Right renal cortex interstitium (tissue), 3 donors: ENCODE measurements around the gene NRXN2. TPM values are rescaled to one million over a fixed set of nuclear protein-coding genes. Genes with fewer than 3 reads are reported as not detected.
"Not testable (repeated sequence)": the region's sequence is repeated elsewhere in the genome, so short reads cannot be mapped to it uniquely, and the experiment has no call there.

Experiments used
- DNase-seq, 3 donors: peaks; one replicate each; pipeline ENCODE4 v3.0.0-alpha.2; 2013; ENCODE audit warnings: low read depth in 3 of 3, low spot score in 2 of 3
- polyA plus RNA-seq, 3 donors: library from polyadenylated mRNA; unstranded; fragments of 120-200 nt; gene quantifications; one replicate each; pipeline ENCODE4 v1.2.1, GENCODE V29; 2013; ENCODE audit not compliant: insufficient read length in 3 of 3

NRXN2 gene
- polyA plus RNA-seq, 3 donors, result 11.7 to 12.1 (median 12.0) TPM

GRCh38 chr11:64681171-64681570 is 41.8 kb downstream of the NRXN2 start:
- DNase-seq, result no peak

- no peak for DNase-seq
Measured at GRCh38 chr11:64679846-64680245, 43.2 kb downstream of the NRXN2 start.

- no peak for DNase-seq
Measured at GRCh38 chr11:64677441-64678023, 45.5 kb downstream of the NRXN2 start.

GRCh38 chr11:64676261-64676615 is 46.8 kb downstream of the NRXN2 start:
- DNase-seq, result no peak

GRCh38 chr11:64675450-64676260 is 47.3 kb downstream of the NRXN2 start:
- no peak for DNase-seq

- DNase-seq, result no peak
Measured at GRCh38 chr11:64674774-64675173, 48.2 kb downstream of the NRXN2 start.

- DNase-seq, result no peak
Measured at GRCh38 chr11:64673279-64673678, 49.7 kb downstream of the NRXN2 start.

GRCh38 chr11:64672875-64673274 is 50.1 kb downstream of the NRXN2 start:
- no peak for DNase-seq

GRCh38 chr11:64670975-64671374 is 52.0 kb downstream of the NRXN2 start:
- no peak for DNase-seq

GRCh38 chr11:64667154-64667745 is 55.7 kb downstream of the NRXN2 start:
- no peak for DNase-seq

- DNase-seq, result no peak
Measured at GRCh38 chr11:64665411-64665821, 57.6 kb downstream of the NRXN2 start.

GRCh38 chr11:64664236-64664870 is 58.6 kb downstream of the NRXN2 start:
- not testable (repeated sequence) for DNase-seq

- no peak for DNase-seq
Measured at GRCh38 chr11:64663656-64664055, 59.3 kb downstream of the NRXN2 start.

GRCh38 chr11:64661614-64662013 is 61.4 kb downstream of the NRXN2 start:
- DNase-seq, result no peak

- DNase-seq, result no peak
Measured at GRCh38 chr11:64661146-64661545, 61.9 kb downstream of the NRXN2 start.

- no peak for DNase-seq
Measured at GRCh38 chr11:64660706-64661105, 62.3 kb downstream of the NRXN2 start.

GRCh38 chr11:64660205-64660604 is 62.8 kb downstream of the NRXN2 start:
- DNase-seq, result no peak

- no peak for DNase-seq
Measured at GRCh38 chr11:64659417-64660144, 63.4 kb downstream of the NRXN2 start.

GRCh38 chr11:64658265-64658664 is 64.7 kb downstream of the NRXN2 start:
- DNase-seq, result no peak

GRCh38 chr11:64656862-64657261 is 66.1 kb downstream of the NRXN2 start:
- no peak for DNase-seq
